PC-3 (cell line): ENCODE measurements around the gene PFKFB3. TPM values are rescaled to one million over a fixed set of nuclear protein-coding genes. Genes with fewer than 3 reads are reported as not detected.

Experiments used
- ATAC-seq: fragments of 200-7000 bp; cut with Tn5 transposase; 2 replicates; pipeline ENCODE4 v1.9.1; 2020; ENCODE audit warnings: mild to moderate bottlenecking, moderate library complexity
- BruUV-seq: library from RNA; stranded (reverse); fragments of 400-500 nt; replicated peaks from 2 replicates; lab custom pipeline; 2021; lab: Mats Ljungman, UMichigan
- CTCF ChIA-PET: fragments of 300-600 bp; sonication (Branson Sonifier 250); formaldehyde crosslinking; loops from one replicate; lab custom pipeline; 2022; ENCODE audit warnings: antibody characterized with exemption; lab: Charles Lee
- POLR2A ChIA-PET: fragments of 300-600 bp; sonication (Branson Sonifier 250); formaldehyde crosslinking; loops from one replicate; lab custom pipeline; 2022; ENCODE audit warnings: antibody characterized with exemption; ENCODE audit not compliant: unreplicated experiment; lab: Charles Lee
- DNase-seq: peaks from one replicate; pipeline ENCODE4 v3.0.0-alpha.2; 2015
- H2AFZ ChIP-seq: fragments of 300-600 bp; sonication (generic); 2 replicates; pipeline ENCODE4 v1.6.0; 2016; ENCODE audit warnings: antibody characterized with exemption, low read length
- H3F3A ChIP-seq: fragments of 300-600 bp; sonication (generic); one replicate; pipeline ENCODE4 v1.6.0; 2017; ENCODE audit warnings: antibody characterized with exemption, low read length, control low read depth, mild to moderate bottlenecking; ENCODE audit not compliant: unreplicated experiment
- H3K27ac ChIP-seq: fragments of 300-600 bp; sonication (generic); 2 replicates; pipeline ENCODE4 v1.5.1; 2016; ENCODE audit warnings: mild to moderate bottlenecking, low read length
- H3K27me3 ChIP-seq: fragments of 300-600 bp; sonication (generic); 2 replicates; pipeline ENCODE4 v1.6.1; 2016; ENCODE audit warnings: low read length, mixed read lengths
- H3K36me3 ChIP-seq: fragments of 300-600 bp; sonication (generic); 2 replicates; pipeline ENCODE4 v1.6.1; 2016; ENCODE audit warnings: low read depth, mixed run types, low read length, mixed read lengths
- H3K4me1 ChIP-seq: fragments of 300-600 bp; sonication (generic); 2 replicates; pipeline ENCODE4 v1.5.1; 2016; ENCODE audit warnings: low read length; ENCODE audit not compliant: insufficient read depth
- H3K4me2 ChIP-seq: fragments of 300-600 bp; sonication (generic); 2 replicates; pipeline ENCODE4 v1.6.0; 2016; ENCODE audit warnings: low read length
- H3K4me3 ChIP-seq: fragments of 300-600 bp; sonication (generic); 2 replicates; pipeline ENCODE4 v1.5.1; 2016; ENCODE audit warnings: mild to moderate bottlenecking, low read length, mixed read lengths
- H3K79me2 ChIP-seq: fragments of 300-600 bp; sonication (generic); 2 replicates; pipeline ENCODE4 v1.6.1; 2017; ENCODE audit warnings: low read length, mixed read lengths
- H3K9ac ChIP-seq: fragments of 300-600 bp; sonication (generic); 2 replicates; pipeline ENCODE4 v1.6.0; 2016; ENCODE audit warnings: mild to moderate bottlenecking, low read length
- H3K9me2 ChIP-seq: fragments of 300-600 bp; sonication (generic); replicated peaks from 2 replicates; pipeline ENCODE4 v1.6.1; 2016; ENCODE audit warnings: mixed run types, low read length, mixed read lengths
- H3K9me3 ChIP-seq: fragments of 300-600 bp; sonication (generic); 2 replicates; pipeline ENCODE4 v1.6.1; 2016; ENCODE audit warnings: low read length, mixed read lengths
- H4K20me1 ChIP-seq: fragments of 300-600 bp; sonication (generic); 2 replicates; pipeline ENCODE4 v1.6.1; 2016; ENCODE audit warnings: low read length, mixed read lengths
- CTCF ChIP-seq: fragments of 300-600 bp; sonication (generic); conservative IDR thresholded peaks from 2 replicates; pipeline ENCODE4 v1.5.1; 2017; ENCODE audit warnings: antibody characterized with exemption, low read depth, mild to moderate bottlenecking, low read length
- EZH2 ChIP-seq: fragments of 300-600 bp; sonication (generic); IDR thresholded peaks from one replicate; pipeline ENCODE4 v1.6.1; 2017; ENCODE audit warnings: antibody characterized with exemption, mild to moderate bottlenecking, low read length; ENCODE audit not compliant: unreplicated experiment
- EZH2phosphoT487 ChIP-seq: fragments of 300-600 bp; sonication (generic); IDR thresholded peaks from 2 replicates; pipeline ENCODE4 v1.6.1; 2018; ENCODE audit warnings: mild to moderate bottlenecking, antibody characterized with exemption, low read length, borderline replicate concordance
- intact Hi-C: fragments of 100-400 bp; cut with micrococcal nuclease; formaldehyde crosslinking; loops from 2 replicates; pipeline ENCODE4 v1.9.0; 2023
- total RNA-seq: library from RNA; depleted of rRNA; stranded (reverse); fragments of >200 nt; gene quantifications from 2 replicates; pipeline ENCODE4 v1.2.3, GENCODE V29; 2014

The PFKFB3 gene
- total RNA-seq, 1 experiment from 2014 or later, result 19.5 TPM

- BruUV-seq, result no TSS peak
- H3K27ac ChIP-seq, result no peak overlapping the region
- H3K9me3 ChIP-seq, result no peaks in the 10 kb centered on the region
- DNase-seq (no peak), ATAC-seq (no peak)
- no peaks in the 10 kb centered on the region for H3K27me3 ChIP-seq
- no peaks in the 10 kb centered on the region for H4K20me1 ChIP-seq
- peaks cover 5% of the 10 kb centered on the region for H3K4me1 ChIP-seq
- TF ChIP-seq EZH2phosphoT487 (no peak), EZH2 (no peak), CTCF (no peak)
- no peak overlapping the region for H3K9ac ChIP-seq
- H3K36me3 ChIP-seq, result no peaks in the 10 kb centered on the region
- no peak overlapping the region for H2AFZ ChIP-seq
- no peaks in the 10 kb centered on the region for H3K9me2 ChIP-seq
- ChIA-PET CTCF (interaction anchor here (0.6 kb wide), 1 partner anchor 35 kb away, joined by 3 read pairs; the partner anchor contains the start of gene PFKFB3), POLR2A (no interaction called here)
- H3K4me3 ChIP-seq, result no peak overlapping the region
- H3K79me2 ChIP-seq, result peaks cover 27% of the 10 kb centered on the region
- no peak overlapping the region for H3K4me2 ChIP-seq
- no peaks in the 10 kb centered on the region for H3F3A ChIP-seq
- intact Hi-C loops, result no loop called here
Observed at GRCh38 chr10:6167456-6167855, 35.3 kb upstream of the PFKFB3 start.

- no peak for ATAC-seq
- H3K4me1 ChIP-seq, result peaks cover 5% of the 10 kb centered on the region
- POLR2A ChIA-PET, result no interaction called here
- H3K4me3 ChIP-seq, result no peak overlapping the region
- TF ChIP-seq EZH2, result no peak
- H3K27me3 ChIP-seq, result no peaks in the 10 kb centered on the region
- H3F3A ChIP-seq, result no peaks in the 10 kb centered on the region
- no peaks in the 10 kb centered on the region for H4K20me1 ChIP-seq
- H3K27ac ChIP-seq, result no peak overlapping the region
- H3K9me2 ChIP-seq, result no peaks in the 10 kb centered on the region
- H2AFZ ChIP-seq, result no peak overlapping the region
- H3K36me3 ChIP-seq, result no peaks in the 10 kb centered on the region
- H3K9me3 ChIP-seq, result no peaks in the 10 kb centered on the region
- intact Hi-C loops, result no loop called here
- no peak overlapping the region for H3K9ac ChIP-seq
- no TSS peak for BruUV-seq
- DNase-seq, result no peak
- CTCF ChIA-PET, result interaction anchor here (0.6 kb wide), 1 partner anchor 35 kb away, joined by 3 read pairs; the partner anchor contains the start of gene PFKFB3
- H3K4me2 ChIP-seq, result no peak overlapping the region
- H3K79me2 ChIP-seq, result peaks cover 27% of the 10 kb centered on the region
Observed at GRCh38 chr10:6168084-6168483, 34.6 kb upstream of the PFKFB3 start.

- H3K4me2 ChIP-seq, result no peak overlapping the region
- H3K27me3 ChIP-seq, result no peaks in the 10 kb centered on the region
- CTCF ChIA-PET, result no interaction called here
- H3K36me3 ChIP-seq, result no peaks in the 10 kb centered on the region; the same call in 1 of the 2 replicates
- no peak overlapping the region for H3K27ac ChIP-seq
- no peak overlapping the region for H3K9ac ChIP-seq
- ATAC-seq (no peak), DNase-seq (no peak)
- H3K9me3 ChIP-seq, result no peaks in the 10 kb centered on the region
- H2AFZ ChIP-seq, result no peak overlapping the region
- TF ChIP-seq EZH2phosphoT487, result no peak
- no peak for TF ChIP-seq CTCF
- no peak for TF ChIP-seq EZH2
- peaks cover 8% of the 10 kb centered on the region for H3K79me2 ChIP-seq
- POLR2A ChIA-PET, result no interaction called here
- no peaks in the 10 kb centered on the region for H3K4me1 ChIP-seq
- BruUV-seq, result no TSS peak
- H3K4me3 ChIP-seq, result no peak overlapping the region
- H4K20me1 ChIP-seq, result no peaks in the 10 kb centered on the region
- intact Hi-C loops, result no loop called here
- H3K9me2 ChIP-seq, result no peaks in the 10 kb centered on the region
- H3F3A ChIP-seq, result no peaks in the 10 kb centered on the region
Observed at GRCh38 chr10:6170638-6171037, 32.1 kb upstream of the PFKFB3 start.
